ENCODE measurements around the gene INTS7.

DNA sequence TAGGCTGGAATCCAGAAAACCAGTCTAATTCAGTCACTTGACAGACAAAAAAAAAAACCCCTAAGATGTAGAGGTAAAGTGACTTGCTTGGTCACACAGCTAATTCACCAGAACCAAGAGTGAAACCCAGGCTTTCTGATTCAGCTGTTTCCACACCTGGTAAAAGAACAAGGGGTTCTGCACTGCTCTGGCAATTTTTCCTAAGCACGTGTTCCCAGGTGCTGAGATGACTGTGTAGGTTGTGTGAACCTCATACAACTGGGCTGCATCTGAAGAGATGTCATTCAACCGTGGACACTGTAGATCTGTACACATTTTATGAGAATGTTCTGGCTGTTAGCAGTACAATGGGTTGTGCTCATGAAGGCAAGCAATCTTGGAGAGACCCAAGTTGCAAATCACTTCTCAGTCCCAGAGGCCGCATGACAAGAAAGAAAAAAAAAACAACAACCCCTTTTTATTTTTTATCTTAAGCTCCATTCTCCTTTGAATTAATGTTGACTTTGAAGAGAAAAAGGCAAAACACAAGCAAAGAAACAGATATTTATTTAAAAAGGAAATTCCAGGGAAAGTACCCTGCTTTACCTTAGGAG lies 95.4 kb downstream of the INTS7 start:
- no peak for TF ChIP-seq EZH2 (IDR thresholded peaks at IDR 0.05; ENCODE audit: borderline replicate concordance)
- TF ChIP-seq, protein P1, sequence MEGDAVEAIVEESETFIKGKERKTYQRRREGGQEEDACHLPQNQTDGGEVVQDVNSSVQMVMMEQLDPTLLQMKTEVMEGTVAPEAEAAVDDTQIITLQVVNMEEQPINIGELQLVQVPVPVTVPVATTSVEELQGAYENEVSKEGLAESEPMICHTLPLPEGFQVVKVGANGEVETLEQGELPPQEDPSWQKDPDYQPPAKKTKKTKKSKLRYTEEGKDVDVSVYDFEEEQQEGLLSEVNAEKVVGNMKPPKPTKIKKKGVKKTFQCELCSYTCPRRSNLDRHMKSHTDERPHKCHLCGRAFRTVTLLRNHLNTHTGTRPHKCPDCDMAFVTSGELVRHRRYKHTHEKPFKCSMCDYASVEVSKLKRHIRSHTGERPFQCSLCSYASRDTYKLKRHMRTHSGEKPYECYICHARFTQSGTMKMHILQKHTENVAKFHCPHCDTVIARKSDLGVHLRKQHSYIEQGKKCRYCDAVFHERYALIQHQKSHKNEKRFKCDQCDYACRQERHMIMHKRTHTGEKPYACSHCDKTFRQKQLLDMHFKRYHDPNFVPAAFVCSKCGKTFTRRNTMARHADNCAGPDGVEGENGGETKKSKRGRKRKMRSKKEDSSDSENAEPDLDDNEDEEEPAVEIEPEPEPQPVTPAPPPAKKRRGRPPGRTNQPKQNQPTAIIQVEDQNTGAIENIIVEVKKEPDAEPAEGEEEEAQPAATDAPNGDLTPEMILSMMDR (IDR thresholded peaks at IDR 0.05; ENCODE audit: poor library complexity): no peak
